ES-I3 (cell line): Measurements from ENCODE around the gene PTGDR2.

Experiments used
- H3K36me3 ChIP-seq: 2 replicates; pipeline ENCODE4 v1.6.1; 2013; ENCODE audit warnings: mild to moderate bottlenecking, low read length, control low read depth, moderate library complexity; ENCODE audit not compliant: insufficient read depth
- H3K4me1 ChIP-seq: 2 replicates; pipeline ENCODE4 v1.6.1; 2013; ENCODE audit warnings: mild to moderate bottlenecking, control low read depth, low read length; ENCODE audit not compliant: insufficient read depth
- H3K9ac ChIP-seq: 2 replicates; pipeline ENCODE4 v1.6.1; 2013; ENCODE audit warnings: low read depth, mild to moderate bottlenecking, low read length, moderate library complexity
- H3K9me3 ChIP-seq: 2 replicates; pipeline ENCODE4 v1.6.1; 2013; ENCODE audit warnings: mild to moderate bottlenecking, low read length, moderate library complexity; ENCODE audit not compliant: control insufficient read depth, insufficient read depth

The PTGDR2 gene

GRCh38 chr11:60857378-60858232 is 1.9 kb upstream of the PTGDR2 start:
- Histone ChIP-seq H3K36me3 (no peaks in the 10 kb centered on the region), H3K4me1 (no peaks in the 10 kb centered on the region), H3K9me3 (no peaks in the 10 kb centered on the region), H3K9ac (no peak overlapping the region)

GRCh38 chr11:60854847-60855725 is 664 bp downstream of the PTGDR2 start:
- Histone ChIP-seq H3K4me1 (peaks cover 6% of the 10 kb centered on the region), H3K9ac (no peak overlapping the region), H3K36me3 (peaks cover 5% of the 10 kb centered on the region; the same call in 1 of the 2 replicates), H3K9me3 (no peaks in the 10 kb centered on the region)

GRCh38 chr11:60854140-60854846 is 1.5 kb downstream of the PTGDR2 start:
- peaks cover 6% of the 10 kb centered on the region for H3K4me1 ChIP-seq
- H3K36me3 ChIP-seq = peaks cover 5% of the 10 kb centered on the region; the same call in 1 of the 2 replicates
- no peaks in the 10 kb centered on the region for H3K9me3 ChIP-seq
- H3K9ac ChIP-seq = no peak overlapping the region

- Histone ChIP-seq H3K9me3 (no peaks in the 10 kb centered on the region), H3K9ac (no peak overlapping the region), H3K4me1 (peaks cover 6% of the 10 kb centered on the region), H3K36me3 (peaks cover 5% of the 10 kb centered on the region; the same call in 1 of the 2 replicates)
Measured at GRCh38 chr11:60852982-60853950, 2.5 kb downstream of the PTGDR2 start.

GRCh38 chr11:60852117-60852981 is 3.4 kb downstream of the PTGDR2 start:
- peak overlapping the region; percentile 30; the same call in 1 of the 2 replicates for H3K9ac ChIP-seq
- peaks cover 6% of the 10 kb centered on the region for H3K4me1 ChIP-seq
- H3K9me3 ChIP-seq = no peaks in the 10 kb centered on the region
- H3K36me3 ChIP-seq = peaks cover 5% of the 10 kb centered on the region

- Histone ChIP-seq H3K36me3 (peaks cover 5% of the 10 kb centered on the region), H3K9me3 (no peaks in the 10 kb centered on the region), H3K4me1 (peaks cover 6% of the 10 kb centered on the region), H3K9ac (no peak overlapping the region)
Measured at GRCh38 chr11:60851327-60852104, 4.2 kb downstream of the PTGDR2 start.

- H3K9me3 ChIP-seq = no peaks in the 10 kb centered on the region
- peaks cover 5% of the 10 kb centered on the region for H3K36me3 ChIP-seq
- peaks cover 6% of the 10 kb centered on the region for H3K4me1 ChIP-seq
- H3K9ac ChIP-seq = no peak overlapping the region
Measured at GRCh38 chr11:60849641-60850520, 5.9 kb downstream of the PTGDR2 start.

- Histone ChIP-seq H3K36me3 (peaks cover 5% of the 10 kb centered on the region), H3K4me1 (peaks cover 12% of the 10 kb centered on the region), H3K9me3 (no peaks in the 10 kb centered on the region), H3K9ac (no peak overlapping the region)
Measured at GRCh38 chr11:60848714-60849151, 7.0 kb downstream of the PTGDR2 start.

GRCh38 chr11:60847896-60848295 is 7.9 kb downstream of the PTGDR2 start:
- Histone ChIP-seq H3K36me3 (peaks cover 5% of the 10 kb centered on the region), H3K9me3 (no peaks in the 10 kb centered on the region), H3K9ac (no peak overlapping the region), H3K4me1 (peaks cover 15% of the 10 kb centered on the region)

GRCh38 chr11:60847281-60847680 is 8.5 kb downstream of the PTGDR2 start:
- H3K9ac ChIP-seq = no peak overlapping the region

GRCh38 chr11:60845338-60845737 is 10.4 kb downstream of the PTGDR2 start:
- Histone ChIP-seq H3K9ac (no peak overlapping the region), H3K36me3 (no peaks in the 10 kb centered on the region; the same call in 1 of the 2 replicates), H3K9me3 (no peaks in the 10 kb centered on the region), H3K4me1 (peaks cover 16% of the 10 kb centered on the region)

More at GRCh38 chr11:60847281-60847680, 8.5 kb downstream of the PTGDR2 start:
- peaks cover 15% of the 10 kb centered on the region for H3K4me1 ChIP-seq
- no peaks in the 10 kb centered on the region for H3K9me3 ChIP-seq
- peaks cover 5% of the 10 kb centered on the region for H3K36me3 ChIP-seq
